Astrocyte (in vitro differentiated cells and primary cell): ENCODE measurements around the gene ATXN7L1. TPM values are rescaled to one million over a fixed set of nuclear protein-coding genes. Genes with fewer than 3 reads are reported as not detected.

Experiments
- DNase-seq: peaks from one replicate; pipeline ENCODE4 v3.0.0-alpha.2; 2010; ENCODE audit warnings: low read depth
- FAIRE-seq: peaks from 2 replicates; lab custom pipeline; 2011; peaks lifted over from hg19 to GRCh38; lab: Jason Lieb, UNC
- H2AFZ ChIP-seq: 2 replicates; pipeline ENCODE4 v1.6.0; 2012; ENCODE audit warnings: low read depth, low read length, inconsistent platforms
- H3K27ac ChIP-seq: 2 replicates; pipeline ENCODE4 v1.5.1; 2011; ENCODE audit warnings: low read depth, low read length, inconsistent platforms
- H3K27me3 ChIP-seq: 2 replicates; pipeline ENCODE4 v1.6.0; 2011; ENCODE audit warnings: low read length, inconsistent platforms; ENCODE audit not compliant: insufficient read depth
- H3K36me3 ChIP-seq: 2 replicates; pipeline ENCODE4 v1.5.1; 2011; ENCODE audit warnings: low read length, inconsistent platforms; ENCODE audit not compliant: insufficient read depth
- H3K4me1 ChIP-seq: 2 replicates; pipeline ENCODE4 v1.5.1; 2011; ENCODE audit warnings: low read length, inconsistent platforms; ENCODE audit not compliant: insufficient read depth
- H3K4me2 ChIP-seq: 2 replicates; pipeline ENCODE4 v1.6.0; 2012; ENCODE audit warnings: low read length, inconsistent platforms
- H3K4me3 ChIP-seq: 2 replicates; pipeline ENCODE4 v1.5.1; 2011; ENCODE audit warnings: low read depth, mild to moderate bottlenecking, low read length, inconsistent platforms; ENCODE audit not compliant: insufficient read depth
- H3K79me2 ChIP-seq: 2 replicates; pipeline ENCODE4 v1.6.0; 2012; ENCODE audit warnings: mild to moderate bottlenecking, low read length, inconsistent platforms; ENCODE audit not compliant: insufficient read depth
- H3K9ac ChIP-seq: 2 replicates; pipeline ENCODE4 v1.6.0; 2012; ENCODE audit warnings: mild to moderate bottlenecking, low read length, inconsistent platforms
- H3K9me3 ChIP-seq: 2 replicates; pipeline ENCODE4 v1.5.1; 2012; ENCODE audit warnings: low read depth, mild to moderate bottlenecking, low read length, inconsistent platforms; ENCODE audit not compliant: insufficient read depth
- H4K20me1 ChIP-seq: 2 replicates; pipeline ENCODE4 v1.6.0; 2012; ENCODE audit warnings: low read length, inconsistent platforms; ENCODE audit not compliant: insufficient read depth
- H3K27ac Mint-ChIP-seq: one replicate; pipeline ENCODE4 v1.8.0; 2021; ENCODE audit warnings: mild to moderate bottlenecking, mixed read lengths; ENCODE audit not compliant: unreplicated experiment
- H3K27me3 Mint-ChIP-seq: one replicate; pipeline ENCODE4 v1.8.0; 2021; ENCODE audit warnings: low read depth, mixed read lengths; ENCODE audit not compliant: unreplicated experiment
- H3K36me3 Mint-ChIP-seq: one replicate; pipeline ENCODE4 v1.8.0; 2021; ENCODE audit warnings: low read depth, mixed read lengths; ENCODE audit not compliant: unreplicated experiment
- H3K4me1 Mint-ChIP-seq: one replicate; pipeline ENCODE4 v1.8.0; 2021; ENCODE audit warnings: low read depth, mixed read lengths; ENCODE audit not compliant: unreplicated experiment
- H3K4me3 Mint-ChIP-seq: one replicate; pipeline ENCODE4 v1.8.0; 2021; ENCODE audit warnings: mild to moderate bottlenecking, moderate library complexity, mixed read lengths; ENCODE audit not compliant: unreplicated experiment
- H3K9me3 Mint-ChIP-seq: one replicate; pipeline ENCODE4 v1.8.0; 2021; ENCODE audit warnings: mild to moderate bottlenecking, mixed read lengths; ENCODE audit not compliant: unreplicated experiment
- EZH2 ChIP-seq: IDR thresholded peaks from 2 replicates; pipeline ENCODE4 v1.6.1; 2012; ENCODE audit warnings: mild to moderate bottlenecking, low read length, inconsistent platforms; ENCODE audit not compliant: insufficient read depth
- total RNA-seq: library from RNA; stranded (reverse); gene quantifications from 2 replicates; pipeline ENCODE4 v1.2.1, GENCODE V29; 2021
- TF ChIP-seq, protein P1 (sequence below): IDR thresholded peaks from 2 replicates; pipeline ENCODE4 v1.5.1; 2011; ENCODE audit warnings: low read depth, mild to moderate bottlenecking, inconsistent platforms, low read length, moderate library complexity; ENCODE audit not compliant: insufficient read depth

The ATXN7L1 gene
- total RNA-seq, 1 donor from 2014 or later, result 7.6 TPM

DNA sequence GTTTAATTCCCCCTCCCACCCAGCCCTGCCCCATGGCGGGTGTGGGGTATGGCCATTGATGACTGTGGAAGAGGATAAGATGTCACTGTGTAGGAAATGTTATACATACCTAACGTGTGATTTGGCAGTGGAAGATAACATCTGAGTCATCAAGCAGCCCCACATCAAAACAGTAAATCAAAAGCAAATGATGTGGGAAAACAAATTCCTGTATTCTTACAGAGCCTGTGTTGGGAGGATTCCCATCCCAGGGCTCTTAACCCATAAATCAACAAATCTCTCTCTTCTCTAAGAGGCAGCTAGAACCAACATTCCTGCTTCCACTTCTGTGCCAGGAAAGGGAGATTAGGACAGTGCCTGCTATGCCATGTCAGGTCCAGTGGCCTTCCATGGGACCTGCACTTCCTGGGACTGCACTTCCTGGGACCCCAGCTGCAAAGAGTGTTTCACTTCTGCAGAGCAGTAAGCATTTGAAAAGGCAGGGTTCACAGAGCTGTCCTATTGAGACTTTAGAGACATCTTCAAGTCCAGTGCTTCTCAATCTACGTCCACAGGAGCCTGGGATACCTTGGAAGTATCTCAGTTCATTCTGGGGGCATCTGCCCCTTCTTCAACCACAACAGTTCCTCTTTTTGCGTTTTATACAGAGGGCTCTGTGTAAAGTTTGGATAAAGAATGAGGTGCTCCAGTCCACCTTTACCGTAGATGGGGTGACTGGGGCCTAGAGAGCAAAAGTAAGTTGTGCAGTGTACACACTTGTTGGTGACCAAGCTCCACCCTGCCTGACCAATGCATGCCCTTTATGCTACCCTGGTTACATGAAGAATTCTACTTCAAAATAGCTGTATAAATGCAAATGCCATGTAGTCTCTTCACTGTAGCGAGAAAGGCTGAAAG, 45.7 kb downstream of the ATXN7L1 start:
- H3K4me1 ChIP-seq, result peaks cover 25% of the 10 kb centered on the region
- H3K36me3 ChIP-seq, result no peaks in the 10 kb centered on the region
- no peaks in the 10 kb centered on the region for H3K79me2 ChIP-seq
- DNase-seq (peak; percentile 98), FAIRE-seq (peak; percentile 87)
- H3K4me3 ChIP-seq, result peak overlapping the region; percentile 12
- H4K20me1 ChIP-seq, result peaks cover 4% of the 10 kb centered on the region
- Mint-ChIP-seq H3K4me1 (peaks cover 28% of the 10 kb centered on the region), H3K27ac (peak overlapping the region; percentile 82), H3K27me3 (no peaks in the 10 kb centered on the region), H3K36me3 (no peaks in the 10 kb centered on the region), H3K4me3 (no peak overlapping the region), H3K9me3 (peaks cover 2% of the 10 kb centered on the region)
- H3K9ac ChIP-seq, result peak overlapping the region; percentile 35
- peak overlapping the region; percentile 77 for H3K4me2 ChIP-seq
- TF ChIP-seq, protein P1, sequence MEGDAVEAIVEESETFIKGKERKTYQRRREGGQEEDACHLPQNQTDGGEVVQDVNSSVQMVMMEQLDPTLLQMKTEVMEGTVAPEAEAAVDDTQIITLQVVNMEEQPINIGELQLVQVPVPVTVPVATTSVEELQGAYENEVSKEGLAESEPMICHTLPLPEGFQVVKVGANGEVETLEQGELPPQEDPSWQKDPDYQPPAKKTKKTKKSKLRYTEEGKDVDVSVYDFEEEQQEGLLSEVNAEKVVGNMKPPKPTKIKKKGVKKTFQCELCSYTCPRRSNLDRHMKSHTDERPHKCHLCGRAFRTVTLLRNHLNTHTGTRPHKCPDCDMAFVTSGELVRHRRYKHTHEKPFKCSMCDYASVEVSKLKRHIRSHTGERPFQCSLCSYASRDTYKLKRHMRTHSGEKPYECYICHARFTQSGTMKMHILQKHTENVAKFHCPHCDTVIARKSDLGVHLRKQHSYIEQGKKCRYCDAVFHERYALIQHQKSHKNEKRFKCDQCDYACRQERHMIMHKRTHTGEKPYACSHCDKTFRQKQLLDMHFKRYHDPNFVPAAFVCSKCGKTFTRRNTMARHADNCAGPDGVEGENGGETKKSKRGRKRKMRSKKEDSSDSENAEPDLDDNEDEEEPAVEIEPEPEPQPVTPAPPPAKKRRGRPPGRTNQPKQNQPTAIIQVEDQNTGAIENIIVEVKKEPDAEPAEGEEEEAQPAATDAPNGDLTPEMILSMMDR, result peak; percentile 10
- no peak for TF ChIP-seq EZH2
- H3K9me3 ChIP-seq, result no peaks in the 10 kb centered on the region
- no peak overlapping the region for H2AFZ ChIP-seq
- H3K27ac ChIP-seq, result peak overlapping the region; percentile 72
- H3K27me3 ChIP-seq, result no peaks in the 10 kb centered on the region

DNA sequence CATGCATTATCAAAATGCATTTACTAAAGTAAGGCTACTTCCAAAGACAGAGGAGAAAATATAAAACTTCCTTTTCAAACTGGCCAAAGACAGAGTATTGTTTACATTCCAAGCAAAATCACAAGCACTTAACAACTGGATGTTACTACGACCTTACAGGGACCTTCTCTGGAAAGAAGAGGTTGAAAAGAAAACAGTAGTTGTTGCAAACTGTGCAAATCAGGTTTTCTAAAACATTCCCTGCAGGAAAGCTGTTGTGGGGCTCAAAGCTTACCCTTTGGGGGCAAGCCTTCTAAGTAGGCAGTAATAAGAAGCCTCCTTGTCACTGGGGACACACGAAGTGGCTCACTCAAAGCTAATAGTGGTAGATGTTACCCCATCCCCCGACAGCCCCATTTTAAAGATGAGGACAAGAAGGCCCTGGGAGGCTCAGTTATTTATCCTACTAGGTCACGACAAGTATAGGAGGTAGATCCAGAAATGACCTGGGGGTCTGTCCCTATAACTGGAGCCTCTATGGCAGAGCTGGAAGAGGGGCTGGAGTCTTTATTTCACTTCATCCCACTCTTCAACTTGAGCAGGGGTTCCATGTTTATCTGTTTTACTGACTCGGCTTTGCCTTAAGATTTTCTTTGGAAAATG, 46.6 kb downstream of the ATXN7L1 start:
- FAIRE-seq (peak; percentile 39), DNase-seq (no peak)
- Histone ChIP-seq H3K36me3 (no peaks in the 10 kb centered on the region), H3K9me3 (no peaks in the 10 kb centered on the region), H3K27me3 (no peaks in the 10 kb centered on the region), H3K9ac (peak overlapping the region; percentile 16), H3K27ac (peak overlapping the region; percentile 72), H3K4me1 (peaks cover 25% of the 10 kb centered on the region), H2AFZ (no peak overlapping the region), H3K79me2 (no peaks in the 10 kb centered on the region), H3K4me2 (peak overlapping the region; percentile 64), H3K4me3 (no peak overlapping the region), H4K20me1 (peaks cover 4% of the 10 kb centered on the region)
- H3K9me3 Mint-ChIP-seq, result peaks cover 2% of the 10 kb centered on the region
- H3K4me1 Mint-ChIP-seq, result peaks cover 28% of the 10 kb centered on the region
- H3K27me3 Mint-ChIP-seq, result no peaks in the 10 kb centered on the region
- H3K4me3 Mint-ChIP-seq, result no peak overlapping the region
- peak overlapping the region; percentile 82 for H3K27ac Mint-ChIP-seq
- no peaks in the 10 kb centered on the region for H3K36me3 Mint-ChIP-seq
- TF ChIP-seq, protein P1, result no peak
- no peak for TF ChIP-seq EZH2
